Glutamatergic neuron (in vitro differentiated cells): ENCODE data around the gene HSPA1B. TPM values are rescaled to one million over a fixed set of nuclear protein-coding genes. Genes with fewer than 3 reads are reported as not detected.

ENCODE experiments used
- DNase-seq: peaks from one replicate; pipeline ENCODE4 v3.0.0; 2022
- H3K27ac Mint-ChIP-seq: one replicate; pipeline ENCODE4 v1.8.0; 2020; ENCODE audit warnings: mild to moderate bottlenecking, mixed read lengths, inconsistent platforms; ENCODE audit not compliant: unreplicated experiment
- H3K27me3 Mint-ChIP-seq: one replicate; pipeline ENCODE4 v1.8.0; 2020; ENCODE audit warnings: mild to moderate bottlenecking, moderate library complexity, mixed read lengths, inconsistent platforms; ENCODE audit not compliant: unreplicated experiment
- H3K36me3 Mint-ChIP-seq: one replicate; pipeline ENCODE4 v1.8.0; 2020; ENCODE audit warnings: mild to moderate bottlenecking, mixed read lengths, inconsistent platforms; ENCODE audit not compliant: unreplicated experiment
- H3K4me1 Mint-ChIP-seq: one replicate; pipeline ENCODE4 v1.8.0; 2020; ENCODE audit warnings: mild to moderate bottlenecking, low read depth, mixed read lengths, inconsistent platforms; ENCODE audit not compliant: unreplicated experiment
- H3K4me3 Mint-ChIP-seq: one replicate; pipeline ENCODE4 v1.8.0; 2020; ENCODE audit warnings: mild to moderate bottlenecking, mixed read lengths, inconsistent platforms; ENCODE audit not compliant: unreplicated experiment
- H3K9me3 Mint-ChIP-seq: one replicate; pipeline ENCODE4 v1.8.0; 2020; ENCODE audit warnings: mild to moderate bottlenecking, moderate library complexity, mixed read lengths, inconsistent platforms; ENCODE audit not compliant: unreplicated experiment
- CTCF ChIP-seq: fragments of 200-600 bp; sonication (generic); IDR thresholded peaks from one replicate; pipeline ENCODE4 v1.5.0; 2021; ENCODE audit not compliant: partially characterized antibody, unreplicated experiment
- total RNA-seq: library from RNA; stranded (reverse); fragmentation: NEBNext Ultra II Directional; extraction: Animal tissue kit (Norgen Biotek cat#: 25700); gene quantifications from one replicate; pipeline ENCODE4 v1.2.1, GENCODE V29; 2021; ENCODE audit not compliant: unreplicated experiment

The HSPA1B gene
- total RNA-seq, 1 donor from 2014 or later: 93.9 TPM

- TF ChIP-seq CTCF: no peak
- H3K27me3 Mint-ChIP-seq: peaks cover 5% of the 10 kb centered on the region
- H3K36me3 Mint-ChIP-seq: peaks cover 5% of the 10 kb centered on the region
- H3K4me1 Mint-ChIP-seq: peaks cover 8% of the 10 kb centered on the region
- peaks cover 6% of the 10 kb centered on the region for H3K9me3 Mint-ChIP-seq
- H3K4me3 Mint-ChIP-seq: no peak overlapping the region
- no peak for DNase-seq
- no peak overlapping the region for H3K27ac Mint-ChIP-seq
Measured at GRCh38 chr6:31877125-31877650, 49.6 kb downstream of the HSPA1B start.

DNA sequence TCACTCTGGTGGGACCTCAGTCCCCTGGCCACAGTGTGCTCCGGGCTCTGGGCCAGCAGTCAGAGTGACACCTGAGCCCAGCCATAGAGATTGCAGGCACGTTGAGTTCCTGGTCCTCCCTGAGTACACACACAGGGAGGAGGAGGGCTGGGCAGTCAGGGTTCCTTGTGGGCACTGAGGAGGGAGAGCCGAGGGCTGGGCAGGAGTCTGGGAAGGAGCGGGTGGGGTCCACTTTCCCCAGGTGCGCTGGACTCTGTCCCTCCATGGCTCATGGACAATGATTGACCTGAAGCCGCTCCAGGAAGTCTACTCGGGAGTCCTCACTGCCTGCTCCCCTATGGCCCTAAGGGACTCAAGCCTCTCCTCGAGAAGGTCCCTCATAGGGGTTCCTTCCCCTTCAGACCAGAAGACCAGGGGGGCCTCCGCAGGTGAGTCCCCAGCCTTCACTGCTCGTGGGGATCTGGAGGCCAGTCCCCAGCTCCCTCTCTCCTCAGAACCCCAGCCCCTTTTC lies 50.2 kb downstream of the HSPA1B start:
- Mint-ChIP-seq H3K4me1 (peaks cover 12% of the 10 kb centered on the region), H3K9me3 (peaks cover 9% of the 10 kb centered on the region), H3K27ac (no peak overlapping the region), H3K4me3 (no peak overlapping the region), H3K27me3 (peaks cover 9% of the 10 kb centered on the region), H3K36me3 (peaks cover 5% of the 10 kb centered on the region)
- DNase-seq: no peak
- TF ChIP-seq CTCF: no peak

- Mint-ChIP-seq H3K9me3 (peaks cover 9% of the 10 kb centered on the region), H3K27me3 (peaks cover 12% of the 10 kb centered on the region), H3K27ac (no peak overlapping the region), H3K4me1 (peaks cover 12% of the 10 kb centered on the region), H3K4me3 (no peak overlapping the region), H3K36me3 (peaks cover 5% of the 10 kb centered on the region)
- DNase-seq: no peak
- TF ChIP-seq CTCF: no peak
Measured at GRCh38 chr6:31878222-31878621, 50.7 kb downstream of the HSPA1B start.

GRCh38 chr6:31878726-31879125 lies 51.2 kb downstream of the HSPA1B start, which contains the start of gene SLC44A4:
Gene SLC44A4, minus strand, starts transcription at chr6:31878997. Its CDS starts 17 bp downstream, at chr6:31878980.
- Mint-ChIP-seq H3K4me3 (no peak within 1 kb of the TSS), H3K27ac (no peak within 1 kb of the TSS)

More at GRCh38 chr6:31878726-31879125, 51.2 kb downstream of the HSPA1B start, which contains the start of gene SLC44A4:
- Mint-ChIP-seq H3K36me3 (peaks cover 5% of the 10 kb centered on the region), H3K9me3 (peaks cover 9% of the 10 kb centered on the region), H3K4me1 (peaks cover 12% of the 10 kb centered on the region), H3K27me3 (peaks cover 12% of the 10 kb centered on the region)
- TF ChIP-seq CTCF: no peak
- DNase-seq: no peak
